ENCODE results near the gene SELENOI.

SELENOI gene

GRCh38 chr2:26345283-26345544 is 729 bp upstream of the SELENOI start:
- Histone ChIP-seq H3K79me2 (ENCODE audit: insufficient read depth, low read length) (peaks cover 54% of the 10 kb centered on the region), H3K27me3 (ENCODE audit: low read length) (no peaks in the 10 kb centered on the region), H3K4me3 (ENCODE audit: insufficient read depth, low read length, poor library complexity, severe bottlenecking) (peak overlapping the region; percentile 75), H3K9me2 (replicated peaks; ENCODE audit: insufficient read depth, low read length) (no peaks in the 10 kb centered on the region), H3F3A (ENCODE audit: insufficient read depth) (peaks cover 4% of the 10 kb centered on the region; the same call in 1 of the 2 replicates), H3K36me3 (ENCODE audit: low read length) (no peaks in the 10 kb centered on the region; the same call in 1 of the 2 replicates), H3K27ac (ENCODE audit: low read depth, low read length) (peak overlapping the region; percentile 77), H3K9me3 (ENCODE audit: insufficient read depth, low read length) (no peaks in the 10 kb centered on the region), H3K4me2 (ENCODE audit: low read depth, low read length, poor library complexity, severe bottlenecking) (peak overlapping the region; percentile 91), H2AFZ (ENCODE audit: low read depth, low read length, severe bottlenecking) (peak overlapping the region; percentile 17), H4K20me1 (ENCODE audit: low read depth, low read length) (no peaks in the 10 kb centered on the region), H3K9ac (ENCODE audit: low read length) (peak overlapping the region; percentile 72)
- TF ChIP-seq EZH2phosphoT487 (conservative IDR thresholded peaks at IDR 0.05; ENCODE audit: low read length) (no peak), CTCF (IDR thresholded peaks at IDR 0.05; ENCODE audit: insufficient read depth, low read length, poor library complexity, severe bottlenecking) (no peak)

GRCh38 chr2:26346454-26347053 is 611 bp downstream of the SELENOI start, which contains the start of gene ADGRF3:
TSS of gene ADGRF3 (minus strand) at chr2:26346789. CDS start at chr2:26346234, 555 bp downstream.
- peak within 1 kb of the TSS; percentile 91 for H3K9ac ChIP-seq (ENCODE audit: low read length)
- H3K27ac ChIP-seq (ENCODE audit: low read depth, low read length) = peak within 1 kb of the TSS; percentile 77
- peak within 1 kb of the TSS; percentile 64 for H2AFZ ChIP-seq (ENCODE audit: low read depth, low read length, severe bottlenecking)
- H3K9me3 ChIP-seq (ENCODE audit: insufficient read depth, low read length) = no peaks in the 10 kb centered on the region
- no peaks in the 10 kb centered on the region; the same call in 1 of the 2 replicates for H3K36me3 ChIP-seq (ENCODE audit: low read length)
- H3K4me3 ChIP-seq (ENCODE audit: insufficient read depth, low read length, poor library complexity, severe bottlenecking) = peak within 1 kb of the TSS; percentile 92
- H3F3A ChIP-seq (ENCODE audit: insufficient read depth) = peaks cover 4% of the 10 kb centered on the region; the same call in 1 of the 2 replicates
- H3K79me2 ChIP-seq (ENCODE audit: insufficient read depth, low read length) = peaks cover 68% of the 10 kb centered on the region
- H4K20me1 ChIP-seq (ENCODE audit: low read depth, low read length) = peaks cover 3% of the 10 kb centered on the region; the same call in 1 of the 2 replicates
- no peaks in the 10 kb centered on the region for H3K9me2 ChIP-seq (replicated peaks; ENCODE audit: insufficient read depth, low read length)
- TF ChIP-seq EZH2phosphoT487 (conservative IDR thresholded peaks at IDR 0.05; ENCODE audit: low read length) (no peak), CTCF (IDR thresholded peaks at IDR 0.05; ENCODE audit: insufficient read depth, low read length, poor library complexity, severe bottlenecking) (no peak)
- H3K4me2 ChIP-seq (ENCODE audit: low read depth, low read length, poor library complexity, severe bottlenecking) = peak within 1 kb of the TSS; percentile 93
- H3K27me3 ChIP-seq (ENCODE audit: low read length) = no peaks in the 10 kb centered on the region

DNA sequence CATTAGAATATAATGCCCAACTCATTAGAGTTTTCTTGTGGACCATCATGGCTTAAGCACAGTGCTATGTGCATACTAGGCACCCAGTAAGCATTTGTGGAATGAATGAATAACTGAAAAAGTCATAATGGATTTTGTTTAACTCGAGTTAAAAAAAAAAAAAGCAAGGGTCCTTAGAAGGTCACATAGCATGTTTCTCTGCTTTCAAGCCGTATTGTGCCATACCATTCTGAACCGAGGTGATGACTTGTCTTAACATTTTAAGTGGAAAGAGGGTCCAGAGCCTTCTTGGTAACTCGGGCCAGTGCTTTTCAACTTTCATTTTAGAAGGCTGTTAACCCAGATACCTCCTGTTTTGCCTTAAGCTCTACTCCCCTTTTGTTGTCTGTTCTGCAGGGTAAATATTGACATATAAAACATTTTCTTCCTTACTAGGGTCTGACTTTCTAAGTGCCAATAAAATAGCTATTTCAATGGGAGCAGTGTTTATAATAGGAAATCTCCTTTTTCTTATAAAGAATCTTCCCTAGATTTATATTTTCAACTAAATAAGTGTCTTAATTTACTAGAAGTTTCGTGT is 1.4 kb downstream of the SELENOI start:
- Histone ChIP-seq H3F3A (ENCODE audit: insufficient read depth) (peaks cover 4% of the 10 kb centered on the region; the same call in 1 of the 2 replicates), H3K4me3 (ENCODE audit: insufficient read depth, low read length, poor library complexity, severe bottlenecking) (peak overlapping the region; percentile 92), H3K9me3 (ENCODE audit: insufficient read depth, low read length) (no peaks in the 10 kb centered on the region), H3K4me2 (ENCODE audit: low read depth, low read length, poor library complexity, severe bottlenecking) (peak overlapping the region; percentile 93), H3K9me2 (replicated peaks; ENCODE audit: insufficient read depth, low read length) (no peaks in the 10 kb centered on the region), H3K27ac (ENCODE audit: low read depth, low read length) (peak overlapping the region; percentile 73; the same call in 1 of the 2 replicates), H3K9ac (ENCODE audit: low read length) (peak overlapping the region; percentile 91), H4K20me1 (ENCODE audit: low read depth, low read length) (peaks cover 3% of the 10 kb centered on the region; the same call in 1 of the 2 replicates), H3K27me3 (ENCODE audit: low read length) (no peaks in the 10 kb centered on the region), H2AFZ (ENCODE audit: low read depth, low read length, severe bottlenecking) (no peak overlapping the region), H3K79me2 (ENCODE audit: insufficient read depth, low read length) (peaks cover 76% of the 10 kb centered on the region), H3K36me3 (ENCODE audit: low read length) (no peaks in the 10 kb centered on the region; the same call in 1 of the 2 replicates)
- TF ChIP-seq CTCF (IDR thresholded peaks at IDR 0.05; ENCODE audit: insufficient read depth, low read length, poor library complexity, severe bottlenecking) (no peak), EZH2phosphoT487 (conservative IDR thresholded peaks at IDR 0.05; ENCODE audit: low read length) (no peak)
